NCI-H2171 treated with DMSO at 0.1 percent for 48 hours (cell line): Measurements from ENCODE around the gene SPON1.
"Not testable (repeated sequence)": the region's sequence is repeated elsewhere in the genome, so short reads cannot be mapped to it uniquely, and the experiment has no call there.

ENCODE experiments used
- DNase-seq: peaks from one replicate; lab custom pipeline; 2025; lab: John Stamatoyannopoulos, UW

SPON1 gene

DNA sequence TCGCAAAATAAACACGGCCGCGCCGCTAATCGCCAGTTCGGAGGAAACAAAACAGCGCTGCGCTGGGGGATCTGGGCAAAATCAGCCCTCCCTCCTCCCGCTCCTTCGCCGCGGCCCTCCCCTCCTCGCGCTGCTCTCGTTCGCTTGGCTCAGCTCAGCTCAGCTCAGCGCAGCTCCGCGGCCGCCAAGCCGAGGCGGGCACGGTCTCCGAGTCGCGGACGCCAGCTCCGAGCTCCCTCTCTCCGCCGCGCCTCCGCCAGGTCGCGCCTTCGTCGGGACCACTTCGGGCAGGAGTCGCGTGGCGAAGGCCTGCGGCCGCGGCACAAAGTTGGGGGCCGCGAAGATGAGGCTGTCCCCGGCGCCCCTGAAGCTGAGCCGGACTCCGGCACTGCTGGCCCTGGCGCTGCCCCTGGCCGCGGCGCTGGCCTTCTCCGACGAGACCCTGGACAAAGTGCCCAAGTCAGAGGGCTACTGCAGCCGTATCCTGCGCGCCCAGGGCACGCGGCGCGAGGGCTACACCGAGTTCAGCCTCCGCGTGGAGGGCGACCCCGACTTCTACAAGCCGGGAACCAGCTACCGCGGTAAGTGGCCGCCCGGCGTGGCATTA, at the start of gene SPON1:
SPON1 (plus strand) TSS at position 162 of the 607 bp plus-strand sequence; CDS start at position 344, 182 bp downstream.
- peak; percentile 54 for DNase-seq

GRCh38 chr11:13917264-13917663, 45.3 kb upstream of the SPON1 start:
- DNase-seq = no peak

- DNase-seq = no peak
Measured at GRCh38 chr11:13917904-13918303, 44.6 kb upstream of the SPON1 start.

DNA sequence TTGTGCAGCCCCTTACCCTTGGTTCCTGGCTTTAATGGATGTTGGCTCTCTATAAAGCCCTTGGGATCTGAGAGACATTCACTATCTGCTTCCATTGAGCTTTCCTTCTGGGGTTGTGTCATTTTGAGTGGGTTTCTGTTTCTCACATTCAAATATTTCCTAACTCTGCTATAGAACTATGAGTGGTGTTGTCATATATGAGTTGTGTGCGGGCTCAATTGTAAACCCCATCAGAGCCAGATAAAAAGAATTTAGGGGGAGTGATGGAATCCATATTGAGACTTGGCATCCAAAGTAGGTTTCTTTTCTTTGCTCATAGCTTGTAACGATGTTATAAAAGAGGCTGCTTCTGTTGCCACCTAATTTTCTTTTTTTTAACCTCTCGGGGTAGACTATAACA, 41.8 kb upstream of the SPON1 start:
- DNase-seq = no peak

DNA sequence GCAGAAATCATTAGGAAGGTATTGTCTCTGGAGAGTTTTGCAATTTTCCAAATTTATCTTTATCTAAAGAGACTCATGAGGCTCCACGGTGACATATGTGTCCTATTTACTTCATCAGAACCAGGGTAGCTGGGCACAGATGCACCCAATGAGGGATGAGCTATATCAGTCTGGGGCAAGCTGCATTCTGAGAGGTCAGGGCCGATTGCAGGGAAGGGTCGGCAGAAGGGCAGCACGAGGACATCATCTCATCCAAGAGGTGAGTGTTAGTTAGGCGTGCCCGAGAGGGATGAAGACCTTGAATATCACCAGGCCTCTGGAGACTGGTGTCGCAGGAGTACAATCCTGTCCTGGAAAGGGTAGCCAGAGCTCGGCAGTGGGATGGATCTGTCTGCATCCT, 41.0 kb upstream of the SPON1 start:
- DNase-seq = no peak

DNA sequence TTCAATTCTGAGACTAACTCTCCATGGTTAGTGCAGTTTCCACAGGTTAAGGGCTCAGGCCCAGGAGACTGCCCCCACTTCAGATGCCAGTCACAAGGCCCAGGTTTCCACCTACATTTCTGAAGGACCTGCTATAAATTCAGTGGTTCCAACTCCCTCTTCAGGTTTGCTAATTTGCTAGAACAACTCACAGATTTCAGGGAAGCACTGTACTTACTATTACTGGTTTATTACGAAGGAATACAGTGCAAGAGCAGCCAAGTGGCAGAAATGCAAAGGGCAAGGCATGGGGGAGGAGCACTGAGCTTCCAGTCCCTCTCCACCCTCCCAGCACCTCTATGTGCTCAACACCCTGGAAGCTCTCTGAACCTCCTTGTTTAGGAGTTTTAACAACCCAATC, 39.3 kb upstream of the SPON1 start:
- no peak for DNase-seq

GRCh38 chr11:13923716-13924650, 38.5 kb upstream of the SPON1 start:
- DNase-seq = no peak

DNA sequence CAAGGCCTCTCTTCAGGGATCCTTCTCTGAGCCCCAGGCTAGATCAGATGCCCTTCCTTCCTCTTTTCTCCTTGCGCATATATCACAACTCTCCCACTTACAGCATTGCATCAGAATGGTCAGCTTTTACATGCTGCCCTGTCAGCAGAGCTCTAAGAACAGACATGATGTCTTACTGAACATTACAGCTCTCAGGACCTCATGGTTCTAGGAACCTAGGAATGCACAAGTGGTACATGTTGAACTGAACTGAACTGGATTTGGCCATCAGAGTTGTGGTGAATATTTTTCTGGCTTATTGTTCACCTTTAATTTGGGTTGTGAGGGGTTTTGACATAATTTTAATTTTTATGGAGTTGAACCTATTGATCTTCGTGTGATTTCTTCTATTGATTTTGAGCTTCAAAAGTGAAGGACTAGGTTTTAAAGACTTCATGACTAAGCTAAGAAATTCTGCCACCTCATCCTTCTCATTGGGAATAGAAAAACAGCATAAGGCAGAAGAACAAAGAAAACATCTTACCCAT, 37.7 kb upstream of the SPON1 start:
- DNase-seq = no peak

GRCh38 chr11:13926366-13926765, 36.2 kb upstream of the SPON1 start:
- not testable (repeated sequence) for DNase-seq

- no peak for DNase-seq
Measured at GRCh38 chr11:13926981-13927380, 35.5 kb upstream of the SPON1 start.

DNA sequence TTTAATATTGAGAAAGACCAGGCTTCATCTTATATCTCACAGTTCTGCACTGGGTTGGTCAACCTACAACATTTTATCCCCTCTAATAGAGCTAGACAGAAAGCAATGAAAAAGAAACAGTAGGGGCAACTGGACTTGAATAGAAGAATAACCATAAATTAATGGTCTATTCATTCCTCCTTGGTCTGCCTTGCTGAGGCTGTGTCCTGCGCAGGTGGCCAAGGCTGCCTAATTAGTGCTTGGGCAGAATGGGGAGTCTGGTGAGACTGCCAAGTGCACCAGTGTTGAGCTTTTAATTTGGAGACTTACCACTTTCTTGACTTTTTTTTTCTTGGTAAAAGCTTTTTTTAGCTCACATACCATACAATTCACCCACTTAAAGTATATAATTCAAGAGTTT, 35.0 kb upstream of the SPON1 start:
- no peak for DNase-seq

- DNase-seq = peak; percentile 71
Measured at GRCh38 chr11:13928566-13929251, 33.8 kb upstream of the SPON1 start.

DNA sequence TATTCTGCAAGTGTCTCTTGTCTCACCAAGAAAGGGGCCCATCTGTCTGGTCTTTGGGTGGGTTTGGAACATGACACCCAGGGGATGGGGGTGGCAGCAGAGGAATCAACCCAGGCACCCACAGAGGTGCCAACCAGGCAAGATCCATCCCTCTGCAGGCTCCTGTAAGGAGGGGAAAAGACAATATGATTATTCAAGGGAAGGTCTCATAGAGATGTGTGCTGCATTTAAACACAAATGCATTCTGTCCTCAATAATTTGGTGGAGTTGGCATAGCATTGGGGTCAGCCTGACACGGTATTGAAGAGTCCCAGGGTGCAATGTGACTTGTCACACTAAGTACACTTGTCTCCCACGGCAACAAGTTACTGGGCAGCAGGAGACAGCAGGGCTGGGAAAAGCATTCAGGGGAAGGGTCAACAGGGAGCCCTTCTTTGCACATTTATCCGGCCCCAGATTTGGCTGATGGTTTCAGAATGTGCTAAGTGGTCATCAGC, 33.1 kb upstream of the SPON1 start:
- peak; percentile 52 for DNase-seq

DNA sequence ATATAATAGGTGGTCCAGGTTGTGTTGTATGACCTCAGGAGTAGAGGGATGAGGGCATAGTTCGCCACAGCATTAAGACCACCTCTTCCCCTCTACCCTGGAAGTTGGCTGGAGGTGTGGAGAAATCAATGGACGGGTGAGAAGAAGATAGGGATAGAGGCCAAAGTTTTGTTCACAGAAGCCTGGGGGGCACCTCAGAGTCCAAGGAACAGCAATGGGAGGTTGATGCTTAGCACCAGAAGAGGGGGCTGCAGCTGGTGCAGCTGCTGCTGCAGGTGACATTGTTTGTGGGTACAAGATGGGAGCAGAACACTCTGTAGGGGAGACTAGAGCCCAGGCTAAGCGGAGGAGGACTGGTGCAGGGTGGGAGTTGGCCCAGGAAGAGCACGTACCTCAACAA, 31.2 kb upstream of the SPON1 start:
- DNase-seq = no peak

- not testable (repeated sequence) for DNase-seq
Measured at GRCh38 chr11:13937154-13937553, 25.4 kb upstream of the SPON1 start.

GRCh38 chr11:13938829-13939228, 23.7 kb upstream of the SPON1 start:
- not testable (repeated sequence) for DNase-seq

DNA sequence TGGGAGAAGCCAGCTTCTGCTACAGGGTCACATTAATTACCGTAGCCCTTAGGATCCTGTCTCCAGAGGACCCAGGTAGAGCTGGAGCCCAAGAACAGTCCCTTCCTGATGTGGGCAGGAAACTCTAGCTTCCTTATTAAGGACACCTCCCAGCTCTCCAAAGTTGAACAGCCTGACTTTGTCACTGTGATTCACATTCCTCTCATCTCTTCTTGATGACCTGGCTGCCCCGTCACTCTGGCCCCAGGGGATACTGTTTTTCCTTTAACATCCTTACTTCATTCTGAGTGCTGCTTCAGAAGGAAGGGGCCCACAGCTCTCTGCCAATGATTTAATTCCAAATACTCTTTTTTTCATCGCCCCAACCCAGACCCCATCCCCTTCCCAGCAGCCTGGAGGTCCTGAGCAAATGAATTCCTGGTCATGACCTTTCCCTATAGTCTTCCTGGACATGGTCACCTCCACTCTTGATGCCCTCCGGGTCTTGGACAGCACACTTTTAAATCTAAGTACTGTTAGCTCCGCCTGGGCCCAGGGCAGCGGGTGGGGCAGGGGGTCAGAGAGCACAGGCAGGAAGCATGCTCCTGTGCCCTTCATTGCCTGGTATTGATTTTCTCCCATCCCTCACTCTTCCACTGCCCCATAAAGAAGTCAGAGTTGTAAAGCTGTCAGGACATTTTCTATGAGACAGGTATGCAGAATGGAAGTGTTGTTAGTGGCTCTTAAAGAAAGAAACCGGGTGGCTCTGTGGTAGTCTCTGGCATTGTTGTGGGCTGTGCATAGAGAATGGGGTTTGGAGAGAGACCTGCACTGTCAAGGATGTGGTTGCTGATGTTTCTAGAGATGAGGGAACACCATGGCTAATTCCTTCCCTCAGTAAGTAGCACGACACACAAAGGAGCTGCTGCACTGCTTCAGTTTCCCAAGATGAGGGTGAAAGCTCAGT, 22.3 kb upstream of the SPON1 start:
- DNase-seq = no peak

DNA sequence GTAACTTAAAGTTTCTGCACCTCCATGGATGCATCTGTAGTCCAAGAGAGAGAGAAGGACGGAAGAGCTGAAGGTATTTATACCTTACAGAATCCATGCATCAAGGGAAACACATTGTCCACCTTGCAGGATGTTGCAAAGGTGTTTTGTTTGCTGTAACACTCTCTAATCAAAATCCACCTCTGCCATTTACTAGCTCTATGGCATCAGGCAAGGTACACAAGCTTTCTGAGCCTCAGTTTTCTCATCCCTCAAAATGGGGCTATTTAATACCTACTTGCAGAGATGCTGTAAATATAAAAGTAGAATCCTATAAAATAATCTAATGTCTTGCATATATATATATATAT, 21.6 kb upstream of the SPON1 start:
- DNase-seq = no peak

GRCh38 chr11:13941775-13942174, 20.7 kb upstream of the SPON1 start:
- DNase-seq = no peak

DNA sequence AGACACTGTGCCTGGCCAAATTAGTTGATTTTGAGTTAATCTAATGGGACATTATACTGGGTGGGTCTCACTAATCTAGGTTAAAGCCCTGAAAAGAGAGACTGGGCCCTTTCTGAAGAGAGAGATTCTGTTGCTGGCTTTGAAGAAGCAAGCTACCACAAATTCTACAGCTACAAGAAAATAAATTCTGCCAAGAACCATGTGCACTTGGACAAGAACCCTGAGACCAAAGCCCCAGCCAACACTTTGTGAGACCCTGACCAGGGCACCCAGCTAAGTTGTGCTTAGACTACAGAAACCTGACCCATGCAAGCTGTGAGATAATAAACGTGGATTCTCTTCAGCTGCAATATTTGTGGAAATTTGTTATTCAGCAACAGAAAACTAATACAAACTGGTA, 20.1 kb upstream of the SPON1 start:
- DNase-seq = no peak

DNA sequence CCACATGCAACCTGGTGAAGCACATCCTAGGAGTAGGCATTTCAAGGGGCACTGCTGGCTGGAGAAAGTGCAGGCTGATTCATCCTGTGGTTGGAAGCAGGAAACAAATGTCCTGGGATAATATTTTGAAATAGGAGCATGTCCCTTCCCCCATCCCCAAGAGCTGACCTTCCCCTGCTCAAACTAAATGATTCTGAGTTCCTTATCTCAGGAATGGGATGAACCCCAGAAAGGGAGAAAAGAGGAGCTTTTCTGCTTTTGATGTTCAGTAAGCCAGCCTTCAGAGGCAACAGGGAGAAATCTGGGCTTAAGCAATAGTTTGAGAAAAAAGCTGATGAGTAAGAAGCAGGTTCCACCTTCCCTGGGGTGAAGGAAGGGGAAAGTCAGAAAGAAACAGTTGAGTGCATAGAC, 19.5 kb upstream of the SPON1 start:
- no peak for DNase-seq
